HG03135 (cell line): ENCODE results near the gene DOCK1.

ENCODE experiments used
- ATAC-seq: cut with Tn5 transposase; IDR thresholded peaks from one replicate; pipeline ENCODE4 v1.9.1; 2021; ENCODE audit warnings: mild to moderate bottlenecking, moderate library complexity; ENCODE audit not compliant: unreplicated experiment

Gene DOCK1

GRCh38 chr10:127132451-127132850 is 227.2 kb downstream of the DOCK1 start:
- no peak for ATAC-seq

- no peak for ATAC-seq
These were observed 228.0 kb downstream of the DOCK1 start for GRCh38 chr10:127133225-127133624.

- no peak for ATAC-seq
These were observed 228.7 kb downstream of the DOCK1 start for GRCh38 chr10:127133672-127134500.

GRCh38 chr10:127135844-127136577 is 230.8 kb downstream of the DOCK1 start:
- no peak for ATAC-seq

- no peak for ATAC-seq
These were observed 232.2 kb downstream of the DOCK1 start for GRCh38 chr10:127137391-127137790.

GRCh38 chr10:127142136-127142535 is 236.9 kb downstream of the DOCK1 start:
- ATAC-seq = no peak

- no peak for ATAC-seq
These were observed 237.6 kb downstream of the DOCK1 start for GRCh38 chr10:127142856-127143255.

GRCh38 chr10:127145173-127145572 is 239.9 kb downstream of the DOCK1 start:
- ATAC-seq = no peak

GRCh38 chr10:127146661-127147060 is 241.4 kb downstream of the DOCK1 start:
- ATAC-seq = no peak

GRCh38 chr10:127148066-127148932 is 243.1 kb downstream of the DOCK1 start:
- ATAC-seq = no peak

GRCh38 chr10:127148933-127149220 is 243.6 kb downstream of the DOCK1 start:
- no peak for ATAC-seq

GRCh38 chr10:127149501-127150081 is 244.4 kb downstream of the DOCK1 start:
- ATAC-seq = no peak

GRCh38 chr10:127150136-127150535 is 244.9 kb downstream of the DOCK1 start:
- no peak for ATAC-seq

GRCh38 chr10:127151541-127151940 is 246.3 kb downstream of the DOCK1 start:
- no peak for ATAC-seq

- ATAC-seq = no peak
These were observed 246.9 kb downstream of the DOCK1 start for GRCh38 chr10:127151981-127152699.

- ATAC-seq = no peak
These were observed 248.0 kb downstream of the DOCK1 start for GRCh38 chr10:127153181-127153580.

- ATAC-seq = no peak
These were observed 249.8 kb downstream of the DOCK1 start for GRCh38 chr10:127154831-127155620.

GRCh38 chr10:127157089-127157488 is 251.9 kb downstream of the DOCK1 start:
- ATAC-seq = no peak

- ATAC-seq = no peak
These were observed 252.4 kb downstream of the DOCK1 start for GRCh38 chr10:127157506-127158200.
